Suprapubic skin (tissue), 3 donors: Measurements from ENCODE around the gene RARG.
"Not testable (repeated sequence)": the region's sequence is repeated elsewhere in the genome, so short reads cannot be mapped to it uniquely, and the experiment has no call there.

Experiments used
- POLR2A ChIP-seq, 2 donors: fragments of 450-650 bp; IDR thresholded peaks; one replicate each; pipeline ENCODE4 v1.6.1; 2017; ENCODE audit warnings: antibody characterized with exemption in 2 of 2, mild to moderate bottlenecking in 2 of 2, moderate library complexity in 2 of 2
- TF ChIP-seq, protein P1 (sequence below), 2 donors: fragments of 200-600 bp in 1 of 2; fragments of 450-650 bp in 1 of 2; sonication (generic) in 1 of 2; IDR thresholded peaks; one replicate each; pipeline ENCODE4 v1.5.1; 2016 to 2019; ENCODE audit warnings: antibody characterized with exemption in 2 of 2, mild to moderate bottlenecking in 1 of 2, moderate library complexity in 1 of 2

DNA sequence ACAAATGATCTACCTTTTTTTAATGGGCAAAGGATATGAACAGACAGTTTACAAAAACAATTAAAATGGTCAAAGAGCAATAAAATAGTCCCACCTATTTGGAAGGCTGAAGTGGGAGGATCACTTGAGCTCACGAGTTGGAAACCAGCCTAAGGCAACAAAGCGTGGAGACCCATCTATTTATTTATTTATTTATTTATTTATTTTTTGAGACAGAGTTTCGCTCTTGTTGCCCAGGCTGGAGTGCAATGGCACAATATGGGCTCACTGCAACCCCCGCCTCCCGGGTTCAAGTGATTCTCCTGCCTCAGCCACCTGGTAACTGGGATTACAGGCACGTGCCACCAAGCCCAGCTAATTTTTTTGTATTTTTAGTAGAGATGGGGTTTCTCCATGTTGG, 54.6 kb downstream of the RARG start:
- TF ChIP-seq, protein P1, sequence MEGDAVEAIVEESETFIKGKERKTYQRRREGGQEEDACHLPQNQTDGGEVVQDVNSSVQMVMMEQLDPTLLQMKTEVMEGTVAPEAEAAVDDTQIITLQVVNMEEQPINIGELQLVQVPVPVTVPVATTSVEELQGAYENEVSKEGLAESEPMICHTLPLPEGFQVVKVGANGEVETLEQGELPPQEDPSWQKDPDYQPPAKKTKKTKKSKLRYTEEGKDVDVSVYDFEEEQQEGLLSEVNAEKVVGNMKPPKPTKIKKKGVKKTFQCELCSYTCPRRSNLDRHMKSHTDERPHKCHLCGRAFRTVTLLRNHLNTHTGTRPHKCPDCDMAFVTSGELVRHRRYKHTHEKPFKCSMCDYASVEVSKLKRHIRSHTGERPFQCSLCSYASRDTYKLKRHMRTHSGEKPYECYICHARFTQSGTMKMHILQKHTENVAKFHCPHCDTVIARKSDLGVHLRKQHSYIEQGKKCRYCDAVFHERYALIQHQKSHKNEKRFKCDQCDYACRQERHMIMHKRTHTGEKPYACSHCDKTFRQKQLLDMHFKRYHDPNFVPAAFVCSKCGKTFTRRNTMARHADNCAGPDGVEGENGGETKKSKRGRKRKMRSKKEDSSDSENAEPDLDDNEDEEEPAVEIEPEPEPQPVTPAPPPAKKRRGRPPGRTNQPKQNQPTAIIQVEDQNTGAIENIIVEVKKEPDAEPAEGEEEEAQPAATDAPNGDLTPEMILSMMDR (IDR thresholded peaks at IDR 0.05), result not testable (repeated sequence)
- TF ChIP-seq POLR2A (IDR thresholded peaks at IDR 0.05), result not testable (repeated sequence)
